NAMALWA (cell line): ENCODE results near the gene HOXB1.

ENCODE experiments used
- DNase-seq: peaks from one replicate; pipeline ENCODE4 v3.0.0-alpha.2; 2015; ENCODE audit warnings: low spot score

HOXB1 gene

DNA sequence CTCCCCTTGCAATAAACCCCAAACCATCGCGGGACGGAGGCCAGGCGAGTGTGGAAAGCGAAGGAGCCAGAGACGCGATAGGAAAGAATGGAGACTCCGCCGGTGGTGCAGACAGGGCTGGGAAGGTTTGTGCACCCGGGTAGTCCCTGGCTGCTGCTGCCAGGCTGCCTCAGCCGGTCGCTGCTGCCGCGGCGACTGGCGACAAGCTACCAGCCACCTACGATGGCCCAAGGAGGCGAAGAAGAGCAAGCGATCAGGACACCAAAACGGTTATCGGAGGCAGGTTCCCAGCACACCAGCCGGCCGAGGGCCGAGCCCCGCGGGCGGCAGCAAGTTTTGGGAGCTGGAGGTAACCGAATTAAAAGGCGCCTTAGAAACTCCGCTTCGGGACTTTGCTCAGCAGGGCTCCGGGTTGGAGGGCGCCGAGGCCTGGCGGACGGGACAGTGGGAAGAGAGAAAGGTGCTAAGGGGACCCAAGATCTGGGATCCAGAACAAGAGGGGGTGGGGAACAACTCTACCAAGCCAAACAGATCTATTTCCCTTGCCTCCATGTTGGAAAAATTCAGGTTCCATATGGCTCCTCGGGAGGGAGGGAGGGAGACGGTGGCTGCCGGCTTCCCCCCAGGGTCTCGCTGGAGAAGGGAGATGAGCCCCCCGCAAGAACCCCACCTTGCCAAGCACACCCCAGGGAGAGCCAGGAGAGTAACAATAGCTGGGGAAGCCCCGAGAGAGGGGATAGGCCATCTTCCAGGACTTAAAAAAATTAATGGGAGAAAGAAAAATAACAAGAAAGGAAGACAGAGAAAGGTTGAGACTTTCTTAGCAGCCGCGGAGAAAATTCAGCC lies 23.8 kb upstream of the HOXB1 start:
- DNase-seq, result no peak

DNA sequence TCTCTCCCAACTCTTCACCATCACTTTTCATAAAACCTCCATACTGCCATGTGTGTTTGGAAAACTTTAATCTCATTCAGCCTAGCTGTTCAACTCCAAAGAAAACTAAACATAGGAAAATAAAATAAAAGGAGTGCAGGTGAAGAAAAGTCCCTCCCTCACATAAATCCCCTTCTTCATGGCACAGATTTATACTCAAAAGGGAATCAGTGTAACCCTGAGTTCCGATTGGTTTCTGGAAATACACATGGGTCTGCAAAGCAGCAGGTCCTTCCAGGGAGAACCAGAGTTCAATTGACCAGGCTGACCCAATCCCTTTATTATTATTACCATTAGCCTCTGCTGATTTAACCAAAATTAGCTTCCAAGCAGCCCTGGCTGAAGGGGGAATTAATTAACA lies 23.0 kb upstream of the HOXB1 start:
- no peak for DNase-seq

DNA sequence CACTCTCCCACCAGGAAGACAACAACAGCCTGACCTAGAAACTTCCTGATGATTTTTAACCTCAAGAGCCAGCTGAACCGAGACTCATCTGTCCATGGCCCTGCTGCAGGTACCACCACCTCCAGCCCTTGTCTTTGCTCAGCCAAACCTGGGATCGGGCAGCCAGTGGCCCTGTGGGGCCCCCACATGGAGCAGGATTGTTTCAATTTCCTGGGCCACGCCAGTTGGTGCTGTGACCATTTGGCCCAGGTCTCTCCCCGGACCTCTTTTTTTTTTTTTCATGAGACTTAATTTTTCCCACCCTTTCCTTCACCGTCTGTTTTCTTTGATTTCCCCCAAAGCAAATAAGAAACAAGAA lies 22.4 kb upstream of the HOXB1 start:
- no peak for DNase-seq

DNA sequence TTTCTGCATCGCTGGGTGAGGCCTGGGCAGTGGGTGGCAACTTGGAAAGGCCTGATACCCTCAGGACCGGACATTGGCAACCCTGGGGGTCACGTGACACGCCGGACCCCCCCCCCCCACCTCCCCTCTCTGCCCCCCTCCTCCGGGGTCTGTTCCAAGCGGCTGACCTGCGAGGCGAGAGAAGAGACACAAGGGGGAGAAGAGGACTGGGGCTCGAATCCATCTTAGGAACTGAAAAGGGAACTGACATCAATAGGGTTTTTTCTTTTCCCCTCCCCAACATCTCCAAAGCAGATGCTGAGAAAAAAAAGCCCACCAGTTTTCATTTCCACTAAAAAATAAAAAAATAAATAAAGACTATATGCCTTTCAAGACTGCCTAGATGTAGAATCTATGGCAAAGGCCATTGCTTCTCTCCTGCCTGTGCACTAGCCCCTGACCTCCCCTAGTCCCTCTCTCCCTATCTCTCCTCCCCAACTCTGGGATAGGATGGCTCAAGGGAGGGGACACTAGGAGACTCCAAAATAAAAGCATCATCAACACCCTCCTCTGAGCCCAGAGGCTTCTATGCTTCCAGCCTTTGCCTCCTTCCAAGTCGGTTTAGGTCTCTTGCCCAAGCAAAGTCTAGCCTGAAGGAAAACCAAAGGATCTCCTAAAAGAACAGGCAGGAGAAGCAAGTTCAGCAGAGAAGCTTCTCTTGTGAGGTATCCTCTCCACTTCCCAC lies 21.8 kb upstream of the HOXB1 start:
- no peak for DNase-seq

DNA sequence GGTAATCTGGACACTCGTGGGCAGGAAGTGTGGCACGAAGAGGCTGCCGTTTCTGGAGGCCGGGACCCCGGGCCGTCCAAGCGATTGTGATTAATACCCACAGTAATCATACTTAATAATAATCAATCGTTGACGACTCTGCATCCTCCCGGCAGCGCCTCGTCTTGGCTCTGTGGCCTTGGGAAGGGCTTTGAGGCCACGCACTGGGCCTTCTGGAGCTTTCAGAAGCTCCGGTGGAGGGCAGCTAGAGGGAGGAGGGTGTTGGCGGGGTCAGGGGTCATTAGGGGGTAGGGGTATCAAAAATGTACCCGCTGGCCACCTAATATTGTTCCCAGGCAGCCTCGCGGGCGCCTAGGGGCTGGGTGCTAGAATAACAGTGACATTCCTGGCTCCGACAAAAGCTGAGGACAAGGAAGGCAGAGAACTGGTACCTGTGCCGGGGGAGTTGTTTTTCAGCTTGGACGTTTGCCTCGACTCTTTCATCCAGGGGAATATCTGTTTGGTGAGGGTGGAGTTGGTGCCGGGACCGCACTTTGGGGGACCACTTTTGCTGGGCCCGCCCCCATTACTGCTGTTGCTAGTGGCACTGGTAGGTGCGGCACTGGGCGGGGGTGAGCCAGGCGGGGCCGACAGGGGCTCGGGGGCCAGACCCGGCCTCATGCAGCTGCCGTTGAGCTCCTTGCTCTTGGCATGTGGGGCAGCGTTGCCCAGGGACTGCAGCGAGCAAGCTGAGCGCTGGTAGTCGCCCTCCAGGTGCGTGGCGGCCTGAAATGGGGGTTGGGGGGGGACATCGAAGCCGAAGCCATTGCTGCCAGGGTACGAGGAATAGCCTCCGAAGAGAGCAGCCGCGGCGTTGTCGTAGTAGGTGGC lies 21.0 kb upstream of the HOXB1 start:
- DNase-seq, result no peak

DNA sequence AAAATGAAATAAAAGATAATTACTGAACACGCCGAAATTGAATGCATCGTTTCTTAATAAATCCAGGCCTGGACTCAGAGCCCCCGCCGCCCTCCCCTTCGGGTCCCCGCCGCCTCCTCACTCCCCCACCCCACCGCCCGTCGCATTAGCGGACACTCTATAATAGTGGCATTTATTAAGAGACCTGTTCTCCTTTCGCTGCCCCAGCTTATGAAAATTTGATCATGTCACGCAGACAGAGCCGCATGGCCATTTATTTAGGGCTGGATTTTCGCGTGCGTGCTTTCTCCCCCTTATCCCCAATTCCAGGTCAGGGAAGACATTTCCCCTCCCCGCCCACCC lies 20.4 kb upstream of the HOXB1 start:
- no peak for DNase-seq

DNA sequence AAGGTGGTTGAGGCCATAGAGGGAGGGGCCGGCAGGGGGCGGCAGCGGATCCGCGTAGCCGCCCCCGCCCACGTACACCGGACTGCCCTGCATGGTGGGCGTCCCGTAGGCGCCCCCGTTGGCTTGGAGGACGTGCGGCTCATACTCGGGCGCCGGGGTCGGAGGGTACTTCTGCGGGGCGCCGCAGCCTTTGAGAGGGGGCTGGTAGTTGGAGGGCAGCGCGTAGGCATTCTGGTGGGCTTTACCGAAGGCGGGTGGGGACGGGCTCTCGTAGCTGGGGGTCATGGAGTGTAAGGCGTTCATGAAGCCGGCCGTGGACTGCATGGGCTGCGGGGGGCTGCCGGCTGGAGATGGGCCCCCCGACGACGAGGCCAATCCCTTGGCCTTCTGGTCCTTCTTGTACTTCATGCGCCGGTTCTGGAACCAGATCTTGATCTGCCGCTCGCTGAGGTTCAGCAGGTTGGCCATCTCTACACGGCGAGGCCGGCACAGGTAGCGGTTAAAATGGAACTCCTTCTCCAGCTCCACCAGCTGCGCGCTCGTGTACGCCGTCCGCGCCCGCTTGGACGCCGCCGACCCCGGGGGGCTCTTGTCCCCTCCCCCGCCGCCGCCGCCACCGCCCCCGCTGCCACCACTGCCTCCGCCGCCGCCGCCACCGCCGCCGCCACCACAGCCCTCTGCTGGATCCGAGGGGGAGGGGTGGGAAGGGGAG lies 19.8 kb upstream of the HOXB1 start:
- no peak for DNase-seq

DNA sequence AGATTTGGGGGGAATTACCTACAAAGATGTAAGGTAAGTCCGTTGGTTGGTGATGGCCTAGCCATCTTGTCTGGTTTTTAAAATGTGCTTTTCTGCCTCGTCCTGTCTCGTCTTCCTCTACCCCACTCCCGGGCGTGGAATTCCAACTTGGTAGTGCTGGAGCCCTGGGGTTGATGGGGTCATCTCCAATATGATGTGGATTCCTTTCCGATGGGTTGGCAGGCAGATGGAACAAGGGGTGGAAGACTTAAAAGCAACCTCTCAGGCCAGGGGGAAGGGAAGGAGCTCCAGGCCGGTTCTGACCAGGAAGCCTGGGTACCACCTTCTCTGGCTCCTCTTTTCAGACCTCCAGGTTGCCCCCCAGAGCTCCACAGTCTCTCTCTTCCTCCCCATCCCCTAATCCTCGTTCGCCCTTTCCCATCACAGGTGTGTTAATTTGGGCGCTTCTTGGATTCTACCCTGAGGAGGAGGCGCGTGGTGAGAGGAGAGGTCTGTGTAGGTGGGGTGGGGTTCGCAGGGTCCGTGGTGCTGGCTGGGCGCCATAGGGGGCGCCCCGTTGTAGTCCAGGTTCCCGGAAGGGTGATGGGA lies 19.2 kb upstream of the HOXB1 start:
- no peak for DNase-seq

DNA sequence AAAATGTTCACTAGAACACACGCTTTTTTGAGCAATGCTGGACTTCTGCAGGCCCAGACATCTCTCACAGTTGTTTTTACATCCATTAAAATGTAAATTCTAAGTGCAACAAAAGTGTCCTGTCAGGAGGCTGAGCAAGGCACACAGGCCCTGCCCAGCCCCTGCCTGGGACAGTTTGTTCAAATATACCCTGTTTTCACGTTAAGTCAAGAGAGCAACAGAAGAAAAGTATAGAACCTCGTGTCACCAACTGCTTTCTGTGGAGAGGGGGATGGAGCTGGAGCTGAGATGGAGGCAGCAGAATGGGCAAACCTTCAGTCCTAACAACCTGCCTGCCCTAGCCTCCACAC lies 18.4 kb upstream of the HOXB1 start:
- no peak for DNase-seq

DNA sequence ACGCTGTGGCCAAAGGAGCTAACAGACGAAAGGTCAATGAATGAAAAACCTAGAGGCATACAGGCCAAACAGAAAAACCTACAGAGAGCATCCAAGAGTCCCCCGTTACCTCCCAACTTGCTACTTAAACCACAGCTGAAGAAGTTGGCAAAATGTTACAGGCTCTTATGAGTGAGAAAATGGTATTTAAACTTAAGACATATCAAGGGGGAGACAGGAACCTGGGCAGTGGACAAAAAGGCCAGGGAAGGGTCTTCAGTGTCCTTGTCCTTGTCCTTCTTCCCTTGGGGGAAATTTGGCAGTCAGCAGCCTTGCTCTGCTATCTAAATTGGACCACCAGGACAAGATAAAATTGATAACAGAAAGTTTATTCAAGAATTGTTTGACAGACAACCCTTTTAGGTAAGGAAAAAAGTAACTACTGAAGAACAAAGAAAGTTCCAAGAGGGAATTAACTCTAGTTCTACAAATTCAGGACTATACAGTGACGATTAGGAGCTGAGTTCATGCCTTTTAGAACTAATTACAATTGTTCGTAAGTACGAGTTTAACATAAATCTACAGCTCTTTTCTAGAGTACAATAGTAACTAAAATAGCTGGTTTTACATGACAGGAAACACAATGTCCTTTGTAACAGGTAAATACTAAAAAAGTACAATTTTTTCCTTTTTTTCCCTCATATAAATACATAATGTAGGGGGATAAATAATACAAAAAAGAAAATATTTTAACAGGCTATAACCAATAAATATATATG lies 17.9 kb upstream of the HOXB1 start:
- no peak for DNase-seq

DNA sequence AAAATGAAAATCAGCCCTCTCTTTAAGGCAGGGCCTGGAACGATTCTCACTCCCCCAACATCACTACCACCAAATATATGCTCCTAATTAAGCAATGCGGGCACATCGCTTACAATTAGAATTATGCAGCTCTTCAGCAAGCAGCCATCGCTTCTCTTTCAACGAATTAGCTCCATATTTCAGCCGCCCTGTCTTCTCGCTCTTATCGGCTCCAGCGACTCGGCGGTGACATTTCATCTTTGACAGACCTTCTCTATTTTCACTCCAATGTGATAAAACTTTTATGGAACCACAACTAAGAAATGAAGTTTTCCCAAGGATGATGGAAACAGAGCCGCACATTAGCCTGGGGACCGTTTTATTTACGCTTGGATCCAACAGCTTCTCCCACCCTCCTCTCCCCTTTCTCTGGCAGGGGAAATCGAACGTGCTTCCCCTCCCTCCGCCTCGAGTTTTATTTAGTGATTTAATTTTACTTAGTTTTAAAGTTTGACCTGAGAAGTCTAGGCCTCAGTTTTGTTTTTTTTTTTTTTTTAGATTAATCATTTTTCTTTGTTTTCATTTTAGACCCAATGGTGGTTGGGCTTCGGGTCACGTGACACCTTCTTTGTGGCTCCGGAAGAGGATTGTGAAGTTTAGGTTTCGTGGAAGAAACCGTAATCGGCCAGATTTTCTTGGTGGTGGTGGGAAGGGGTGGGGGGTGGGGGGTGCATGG lies 17.2 kb upstream of the HOXB1 start:
- no peak for DNase-seq

DNA sequence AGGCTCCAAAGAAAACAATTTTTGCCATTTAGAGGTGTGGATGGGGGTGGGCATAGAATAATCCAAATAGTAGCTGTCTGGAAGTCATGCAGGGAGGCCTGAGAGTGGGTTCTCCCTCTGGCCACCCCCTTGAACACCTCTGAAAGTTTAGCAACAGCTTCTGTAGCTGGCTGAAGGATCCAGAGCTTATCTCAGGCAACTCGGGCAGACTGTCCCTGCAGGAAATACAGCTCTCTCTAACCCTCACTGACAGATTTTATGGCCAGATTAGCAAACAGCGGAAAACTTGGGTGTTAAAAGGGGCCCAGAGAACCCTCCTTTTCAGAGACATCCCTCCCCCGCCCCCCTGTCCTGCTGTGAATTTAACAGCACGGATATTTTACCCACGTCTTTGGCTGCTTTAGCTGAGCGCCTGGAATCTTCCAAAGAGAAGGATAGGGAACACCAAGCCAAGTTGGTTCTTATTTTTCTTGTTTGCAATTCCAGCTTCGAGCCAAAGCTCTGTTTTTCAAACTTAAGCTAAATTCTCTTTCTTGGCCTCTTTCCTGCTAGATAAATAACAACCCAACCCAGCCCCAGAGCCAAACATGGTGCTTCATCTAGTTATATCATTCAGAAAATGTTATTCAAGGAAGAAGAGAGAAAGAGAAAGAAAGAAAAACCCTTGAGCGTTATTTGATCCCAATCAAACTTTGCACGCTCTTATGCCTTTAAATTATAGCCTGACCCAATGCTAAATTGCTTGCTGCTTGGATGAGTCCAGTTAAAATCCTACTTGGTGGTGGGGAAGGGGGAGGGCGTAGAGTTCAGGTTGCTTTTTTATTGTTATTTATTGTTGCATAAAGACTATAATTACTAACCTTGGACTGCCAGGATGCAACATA lies 16.4 kb upstream of the HOXB1 start:
- DNase-seq, result no peak

DNA sequence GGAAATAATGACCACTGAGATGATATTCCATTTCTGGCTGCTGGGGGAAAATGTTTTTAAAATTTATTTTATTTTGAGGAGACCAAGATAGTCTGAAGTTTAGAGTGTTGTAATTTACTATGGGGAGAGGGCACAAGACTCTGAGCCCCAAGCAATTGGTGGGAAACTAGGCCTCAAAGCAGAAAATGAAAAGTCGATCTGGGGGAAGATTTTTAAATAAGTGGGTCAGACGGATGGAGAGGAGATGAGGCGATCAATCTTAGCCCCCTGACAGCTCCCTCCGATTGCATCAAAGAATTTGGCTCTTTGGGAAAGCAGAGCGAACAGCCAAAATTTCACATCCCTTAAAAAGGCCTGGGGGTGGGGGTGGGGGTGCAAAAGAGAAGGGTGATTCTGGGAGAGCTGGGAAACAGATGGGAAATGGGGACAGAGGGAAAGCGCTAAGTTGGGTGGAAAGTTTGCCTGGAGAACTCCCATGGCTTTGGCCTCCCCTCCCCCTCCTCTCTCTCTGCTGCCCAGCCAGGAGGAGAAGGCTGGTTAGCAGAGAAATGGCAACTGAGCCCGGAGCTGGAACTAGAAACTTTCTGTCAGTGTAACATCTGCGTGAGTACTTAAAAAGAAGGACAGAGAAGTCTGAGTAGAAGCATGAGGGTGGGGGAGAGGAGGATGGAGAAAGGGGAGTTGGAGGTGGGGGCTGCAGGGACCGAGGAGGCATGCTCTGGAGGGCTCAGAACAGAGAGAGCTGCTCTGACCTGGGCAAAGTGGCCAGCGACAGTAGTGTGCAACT lies 15.5 kb upstream of the HOXB1 start:
- no peak for DNase-seq

DNA sequence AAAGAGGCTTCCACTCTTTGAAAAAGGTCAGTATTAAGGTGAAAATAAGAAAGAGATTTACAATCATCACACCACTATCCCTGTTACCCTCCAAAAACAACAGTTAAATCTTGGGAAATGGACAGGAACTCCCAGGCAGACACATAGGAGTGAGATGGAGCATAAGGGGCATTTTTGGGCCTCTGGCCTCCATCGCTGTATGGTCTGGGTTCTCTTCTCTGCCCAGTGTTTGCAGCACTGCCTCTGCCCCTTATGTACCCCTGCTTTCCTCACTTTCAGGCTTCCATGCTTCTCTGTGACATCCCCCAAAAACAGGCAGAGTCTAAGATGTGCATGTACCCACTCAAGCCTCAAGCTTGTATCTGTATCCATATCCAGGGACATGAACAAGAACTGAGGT lies 14.7 kb upstream of the HOXB1 start:
- no peak for DNase-seq

DNA sequence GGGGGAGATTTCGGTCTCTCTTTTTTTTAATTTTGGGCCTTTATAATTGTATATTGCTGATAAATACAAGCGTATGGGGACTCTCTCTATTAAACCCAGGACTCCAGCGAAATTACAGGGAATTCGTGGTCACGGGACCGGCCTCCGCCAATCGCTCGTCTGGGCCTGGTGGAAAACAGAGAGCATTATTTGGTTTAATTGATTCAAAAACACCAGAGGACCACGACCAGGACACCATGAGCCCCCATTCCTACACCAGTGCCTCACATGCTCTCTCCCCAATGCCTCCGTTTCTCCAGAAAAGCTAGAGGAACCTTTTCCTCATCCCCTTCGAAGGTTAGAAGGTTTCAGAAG lies 14.2 kb upstream of the HOXB1 start, which contains the start of gene HOXB2:
HOXB2 (minus strand) TSS at position 88 of the 354 bp plus-strand sequence. CDS start 198 bp downstream, outside the sequence.
- no peak for DNase-seq

DNA sequence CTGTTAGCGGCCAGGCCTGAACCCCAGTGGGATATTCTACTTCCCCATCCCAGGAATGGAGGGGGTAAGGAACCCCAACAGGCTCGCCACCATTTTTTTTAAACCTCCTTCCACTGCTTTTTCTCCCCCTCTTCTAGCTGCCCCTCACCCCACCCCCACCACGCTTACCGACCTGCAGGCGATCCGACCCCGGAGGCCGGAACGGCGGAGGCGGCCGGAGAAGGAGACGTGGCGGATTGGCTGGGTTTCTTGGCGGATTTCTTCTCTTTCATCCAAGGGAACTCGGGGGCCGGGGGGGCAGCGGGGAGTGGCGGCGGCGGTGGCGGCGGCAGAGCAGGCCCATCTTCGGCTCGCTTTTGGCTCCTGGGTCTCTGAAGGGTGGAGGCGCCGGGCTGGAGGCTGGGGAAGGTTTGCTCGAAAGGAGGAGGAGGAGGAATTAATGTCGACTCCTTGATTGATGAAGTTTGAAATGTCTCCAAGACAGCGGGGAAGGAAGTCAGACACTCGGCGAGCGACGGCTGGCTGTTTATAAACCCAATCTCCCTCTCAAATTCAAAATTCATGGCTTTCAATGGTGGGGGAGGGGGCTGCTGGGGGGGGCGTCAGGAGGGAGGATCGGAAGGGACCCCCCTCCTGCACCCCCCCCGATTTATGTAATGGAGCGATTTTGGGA lies 13.7 kb upstream of the HOXB1 start:
- no peak for DNase-seq

DNA sequence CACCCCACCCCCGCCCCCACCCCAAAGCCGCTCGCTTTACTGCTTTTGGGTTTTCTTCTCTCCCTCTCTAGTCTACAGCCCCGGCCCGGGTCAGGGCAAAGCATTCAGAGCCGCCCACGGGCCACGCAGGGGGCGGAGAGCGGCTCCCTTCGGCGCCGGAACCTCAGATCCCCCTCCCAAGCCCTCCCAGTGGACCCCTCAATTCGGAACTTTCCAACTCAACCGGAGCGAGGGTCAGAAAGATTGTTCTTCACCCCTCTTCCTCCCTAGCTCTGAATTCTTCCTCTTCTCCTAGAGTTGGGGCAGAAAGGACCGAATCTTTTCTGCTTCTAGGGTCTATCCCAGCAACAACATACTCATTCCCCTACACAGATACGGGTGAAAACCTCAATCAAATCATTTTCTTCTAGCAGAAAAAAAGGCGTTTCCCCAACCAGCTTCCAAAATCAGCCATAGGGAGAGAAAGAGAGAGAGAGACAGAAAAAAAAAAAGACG lies 13.1 kb upstream of the HOXB1 start:
- no peak for DNase-seq
